Neuron (in vitro differentiated cells): ENCODE results near the gene TUBB4A.
A peak's percentile ranks its signal among the peaks of the same experiment; 100 is the strongest.

Experiments used
- H2AFZ ChIP-seq: one replicate; pipeline ENCODE4 v1.6.1; 2013; ENCODE audit warnings: low read depth, mild to moderate bottlenecking, inconsistent platforms, low read length, moderate library complexity
- H3K27me3 ChIP-seq: one replicate; pipeline ENCODE4 v1.6.1; 2013; ENCODE audit warnings: low read length; ENCODE audit not compliant: insufficient read depth
- H3K36me3 ChIP-seq: one replicate; pipeline ENCODE4 v1.6.1; 2013; ENCODE audit warnings: low read length; ENCODE audit not compliant: insufficient read depth
- H3K4me1 ChIP-seq: one replicate; pipeline ENCODE4 v1.6.1; 2013; ENCODE audit warnings: low read length; ENCODE audit not compliant: insufficient read depth
- H3K4me3 ChIP-seq: 2 replicates; pipeline ENCODE4 v1.5.1; 2013; ENCODE audit warnings: mild to moderate bottlenecking, low read length, moderate library complexity
- H3K9me3 ChIP-seq: one replicate; pipeline ENCODE4 v1.6.1; 2013; ENCODE audit warnings: low read length

Gene TUBB4A

DNA sequence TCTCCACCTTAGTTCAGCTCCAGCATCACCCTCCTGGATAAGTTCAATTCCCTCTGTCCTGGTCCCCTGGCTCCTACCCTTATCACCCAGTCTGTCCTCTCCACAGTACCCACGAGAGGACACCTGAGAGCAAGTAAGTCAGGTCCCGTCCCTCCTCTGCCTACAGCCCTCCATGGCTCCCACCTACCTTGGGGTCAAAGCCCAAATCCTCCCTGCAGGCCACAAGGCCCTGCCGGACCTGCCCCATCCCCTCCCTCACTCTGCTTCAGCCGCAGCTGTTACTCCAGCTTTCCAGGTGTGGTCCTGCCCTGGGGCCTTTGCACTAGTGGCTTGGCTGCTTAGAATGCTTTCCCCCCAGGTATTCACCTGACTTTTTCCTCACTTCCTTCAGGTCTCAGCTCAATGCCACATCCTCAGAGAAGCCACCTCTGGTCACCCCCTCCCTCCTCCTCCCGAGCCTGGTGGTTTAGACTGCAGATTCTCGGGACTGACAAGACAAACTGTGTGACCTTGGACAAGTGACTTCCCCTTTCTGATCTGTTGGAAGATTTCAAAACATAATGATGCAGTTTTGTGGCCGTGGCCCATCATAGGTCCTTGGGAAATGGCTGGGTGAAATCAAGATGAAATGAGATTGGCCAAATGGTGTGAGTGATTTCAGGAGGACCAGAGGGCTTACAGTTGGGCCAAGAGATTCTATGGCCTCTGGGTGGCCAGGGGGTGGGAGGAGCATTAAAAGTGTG lies 3.6 kb downstream of the TUBB4A start:
- Histone ChIP-seq H3K36me3 (no peaks in the 10 kb centered on the region), H2AFZ (no peak overlapping the region), H3K4me1 (peaks cover 7% of the 10 kb centered on the region), H3K4me3 (no peak overlapping the region), H3K27me3 (peaks cover 39% of the 10 kb centered on the region), H3K9me3 (peaks cover 3% of the 10 kb centered on the region)

DNA sequence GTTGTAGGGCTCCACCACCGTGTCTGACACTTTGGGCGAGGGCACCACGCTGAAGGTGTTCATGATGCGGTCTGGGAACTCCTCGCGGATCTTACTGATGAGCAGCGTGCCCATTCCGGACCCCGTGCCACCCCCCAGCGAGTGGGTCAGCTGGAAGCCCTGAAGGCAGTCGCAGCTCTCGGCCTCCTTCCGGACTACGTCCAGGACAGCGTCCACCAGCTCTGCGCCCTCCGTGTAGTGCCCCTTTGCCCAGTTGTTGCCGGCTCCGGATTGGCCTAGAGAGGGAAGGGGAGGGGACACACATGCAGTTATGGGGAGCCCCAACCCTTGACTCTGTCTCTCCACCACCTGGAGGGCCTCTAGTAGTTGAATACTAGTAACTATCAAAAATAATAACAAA lies 6.2 kb downstream of the TUBB4A start:
- H3K4me3 ChIP-seq: no peak overlapping the region
- H2AFZ ChIP-seq: no peak overlapping the region
- H3K9me3 ChIP-seq: peaks cover 11% of the 10 kb centered on the region
- no peaks in the 10 kb centered on the region for H3K36me3 ChIP-seq
- H3K27me3 ChIP-seq: peaks cover 17% of the 10 kb centered on the region
- H3K4me1 ChIP-seq: no peaks in the 10 kb centered on the region

DNA sequence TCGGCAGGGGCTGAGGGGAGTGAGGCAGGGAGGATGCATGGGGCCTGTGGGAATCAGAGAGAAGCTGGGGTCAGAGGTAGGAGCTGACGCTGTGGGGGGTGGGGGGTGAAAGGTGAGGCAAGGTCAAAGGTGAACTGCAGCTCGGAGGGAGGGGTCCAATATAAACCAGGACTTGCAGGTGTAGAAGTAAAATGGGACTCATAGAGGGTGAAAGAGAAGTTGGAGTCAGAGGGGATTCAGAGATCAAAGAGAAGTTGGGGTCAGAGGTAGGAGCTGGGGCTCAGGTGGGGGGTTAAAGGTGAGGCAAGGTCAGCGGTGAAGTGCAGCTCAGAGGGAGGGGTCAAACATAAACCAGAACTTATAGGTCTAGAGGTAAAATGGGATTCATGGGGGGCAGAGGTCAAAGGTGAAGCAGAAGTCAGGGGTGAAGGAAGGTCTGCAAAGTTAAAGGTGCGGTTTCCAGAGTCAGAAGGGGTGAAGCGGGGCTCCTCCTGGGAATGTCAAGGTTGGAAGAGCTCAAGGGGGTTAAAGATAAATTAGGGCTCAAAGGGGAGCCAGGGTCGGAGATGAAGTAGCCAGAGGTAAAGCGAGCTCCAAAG lies 7.6 kb downstream of the TUBB4A start:
- no peaks in the 10 kb centered on the region for H3K36me3 ChIP-seq
- H3K4me1 ChIP-seq: peaks cover under 1% of the 10 kb centered on the region
- H3K9me3 ChIP-seq: peaks cover 11% of the 10 kb centered on the region
- peaks cover 3% of the 10 kb centered on the region for H3K27me3 ChIP-seq
- H3K4me3 ChIP-seq: no peak overlapping the region
- no peak overlapping the region for H2AFZ ChIP-seq

DNA sequence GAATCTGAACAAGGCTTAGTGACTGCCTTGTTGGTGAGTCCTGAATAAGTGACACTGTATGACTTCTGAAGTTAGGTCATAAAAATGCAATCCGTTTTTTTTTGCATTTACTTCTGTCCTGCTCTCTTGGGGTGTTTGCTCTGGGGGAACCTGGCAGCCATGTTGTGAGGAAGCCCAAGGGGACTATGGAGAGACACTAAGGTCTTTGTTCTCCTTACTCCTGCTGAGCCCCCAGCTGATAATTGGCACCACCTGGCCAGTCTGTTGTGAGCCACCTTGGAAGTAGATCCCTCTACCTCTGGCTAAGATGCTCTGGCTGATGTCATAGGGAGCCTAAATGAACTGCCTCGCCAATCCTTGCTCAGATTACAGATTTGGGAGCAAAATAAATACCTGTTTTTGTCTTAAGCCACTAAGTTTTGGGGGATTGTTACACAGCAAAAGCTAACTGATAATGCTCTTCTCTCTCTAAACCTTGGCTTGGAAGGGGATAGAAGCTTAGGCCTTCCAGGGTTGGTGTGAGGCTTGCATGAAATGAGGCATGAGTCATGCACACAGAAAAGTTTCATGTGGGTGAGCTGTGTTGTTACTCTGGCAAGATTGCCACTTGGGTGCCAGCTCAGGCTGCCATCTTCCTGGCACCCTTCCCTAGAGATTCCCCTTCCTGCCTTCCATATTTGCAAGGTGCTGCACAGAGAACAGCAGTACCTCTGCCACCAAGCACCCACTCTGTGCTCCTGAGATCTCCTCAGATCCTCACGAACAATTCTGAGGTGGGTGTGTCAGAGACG lies 10.1 kb downstream of the TUBB4A start:
- Histone ChIP-seq H3K36me3 (no peaks in the 10 kb centered on the region), H3K4me3 (no peak overlapping the region), H3K27me3 (no peaks in the 10 kb centered on the region), H3K9me3 (peaks cover 11% of the 10 kb centered on the region), H3K4me1 (peaks cover 4% of the 10 kb centered on the region), H2AFZ (no peak overlapping the region)

DNA sequence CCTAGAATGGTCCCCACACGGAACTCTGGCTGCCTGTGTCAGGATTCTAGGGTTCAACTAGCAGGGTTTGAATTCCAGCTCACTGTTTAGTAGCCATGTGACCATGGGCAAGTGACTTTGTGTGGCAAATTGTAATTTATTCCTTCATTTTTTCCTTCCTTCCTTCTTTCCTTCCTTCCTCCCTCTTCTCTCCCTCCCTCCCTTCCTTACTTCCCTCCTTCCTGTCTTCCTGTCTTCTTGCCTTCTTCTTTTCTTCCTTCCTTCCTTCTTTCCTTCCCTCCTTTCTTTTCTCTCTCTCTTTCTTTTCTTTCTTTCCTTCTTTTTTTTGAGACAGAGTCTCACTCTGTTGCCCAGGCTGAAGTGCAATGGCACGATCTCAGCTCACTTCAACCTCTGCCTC lies 12.0 kb downstream of the TUBB4A start:
- Histone ChIP-seq H3K4me1 (peaks cover 4% of the 10 kb centered on the region), H3K27me3 (no peaks in the 10 kb centered on the region), H2AFZ (no peak overlapping the region), H3K4me3 (no peak overlapping the region), H3K9me3 (peaks cover 8% of the 10 kb centered on the region), H3K36me3 (no peaks in the 10 kb centered on the region)

DNA sequence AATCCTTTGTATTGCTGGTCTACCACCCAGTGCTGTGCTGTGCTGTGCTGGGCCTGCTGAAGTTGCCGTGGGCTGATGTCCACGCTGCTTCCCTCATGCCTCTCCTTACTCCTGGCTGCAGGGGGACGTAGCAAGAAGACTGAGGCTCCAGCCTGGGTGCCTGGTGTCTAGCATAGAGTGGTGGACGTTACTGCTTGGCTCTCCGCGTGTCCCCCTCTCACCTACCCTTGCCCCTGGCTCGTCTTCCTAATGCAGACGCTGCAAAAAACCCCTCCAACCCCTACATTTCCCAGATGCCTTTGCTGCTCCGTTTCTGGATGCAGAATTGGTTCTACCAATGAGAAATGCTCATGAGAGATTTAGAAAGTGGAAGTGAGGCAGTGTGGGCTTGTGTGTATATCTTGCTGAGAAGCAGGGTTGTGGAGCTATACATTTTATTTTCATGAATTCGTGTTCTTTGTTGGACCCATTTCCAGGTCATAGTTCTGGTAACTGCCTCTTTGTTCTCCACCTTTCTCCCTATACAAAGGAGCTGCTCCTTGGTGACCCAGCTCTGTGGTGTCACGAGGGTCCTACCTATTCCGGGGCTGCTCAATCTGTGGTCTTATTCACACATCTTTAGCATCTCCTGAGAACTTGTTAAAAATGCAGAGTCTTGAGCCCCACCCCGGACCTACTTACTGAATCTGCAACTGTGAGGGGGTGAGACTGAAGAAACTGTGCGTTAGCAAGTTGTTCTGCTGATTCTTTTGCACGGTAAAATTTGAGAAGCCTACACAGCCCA lies 12.6 kb downstream of the TUBB4A start:
- no peaks in the 10 kb centered on the region for H3K27me3 ChIP-seq

DNA sequence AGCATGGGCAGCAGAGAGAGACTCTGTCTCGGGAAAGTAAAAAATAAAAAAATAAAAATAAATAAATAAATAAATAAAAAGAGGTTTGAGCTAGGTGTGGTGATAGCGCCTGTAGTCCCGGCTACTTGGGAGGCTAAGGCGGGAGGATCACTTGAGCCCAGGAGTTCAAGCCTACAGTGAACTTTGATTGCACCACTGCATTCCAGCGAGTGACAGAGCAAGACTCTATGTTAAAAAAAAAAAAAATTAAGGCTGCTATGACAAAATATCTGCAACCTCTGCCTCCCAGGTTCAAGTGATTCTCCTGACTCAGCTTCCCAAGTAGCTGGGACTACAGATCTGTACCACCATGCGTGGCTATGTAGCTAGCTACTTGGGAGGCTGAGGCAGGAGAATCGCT lies 17.3 kb downstream of the TUBB4A start:
- peaks cover 6% of the 10 kb centered on the region for H3K27me3 ChIP-seq
- H3K4me3 ChIP-seq: no peak overlapping the region
- H2AFZ ChIP-seq: no peak overlapping the region
- peaks cover 4% of the 10 kb centered on the region for H3K4me1 ChIP-seq
- H3K9me3 ChIP-seq: no peaks in the 10 kb centered on the region
- H3K36me3 ChIP-seq: no peaks in the 10 kb centered on the region

More for the DNA sequence above, 12.6 kb downstream of the TUBB4A start:
- H3K36me3 ChIP-seq: no peaks in the 10 kb centered on the region
- H2AFZ ChIP-seq: peak overlapping the region; percentile 14
- H3K4me3 ChIP-seq: no peak overlapping the region
- H3K9me3 ChIP-seq: peaks cover 8% of the 10 kb centered on the region
- peaks cover 4% of the 10 kb centered on the region for H3K4me1 ChIP-seq

DNA sequence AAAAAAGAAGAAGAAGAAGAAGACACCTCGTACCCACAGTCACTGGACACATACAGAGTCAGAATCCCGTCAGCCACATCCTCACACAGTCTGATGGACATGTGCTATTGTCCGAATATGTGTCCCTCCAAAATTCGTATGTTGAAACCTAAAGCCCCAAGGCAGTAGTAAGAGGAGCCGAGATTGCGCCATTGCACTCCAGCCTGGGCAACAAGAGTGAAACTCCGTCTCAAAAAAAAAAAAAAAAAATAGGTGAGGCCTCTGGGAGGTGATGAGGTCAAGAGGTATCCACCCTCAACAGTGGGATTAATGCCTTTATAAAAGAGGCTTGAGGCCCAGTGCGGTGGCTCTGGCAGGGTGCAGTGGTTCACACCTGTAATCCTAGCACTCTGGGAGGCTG lies 17.9 kb downstream of the TUBB4A start:
- Histone ChIP-seq H3K9me3 (no peaks in the 10 kb centered on the region), H3K27me3 (peaks cover 6% of the 10 kb centered on the region), H3K4me3 (no peak overlapping the region), H3K4me1 (peaks cover under 1% of the 10 kb centered on the region), H3K36me3 (no peaks in the 10 kb centered on the region), H2AFZ (no peak overlapping the region)

DNA sequence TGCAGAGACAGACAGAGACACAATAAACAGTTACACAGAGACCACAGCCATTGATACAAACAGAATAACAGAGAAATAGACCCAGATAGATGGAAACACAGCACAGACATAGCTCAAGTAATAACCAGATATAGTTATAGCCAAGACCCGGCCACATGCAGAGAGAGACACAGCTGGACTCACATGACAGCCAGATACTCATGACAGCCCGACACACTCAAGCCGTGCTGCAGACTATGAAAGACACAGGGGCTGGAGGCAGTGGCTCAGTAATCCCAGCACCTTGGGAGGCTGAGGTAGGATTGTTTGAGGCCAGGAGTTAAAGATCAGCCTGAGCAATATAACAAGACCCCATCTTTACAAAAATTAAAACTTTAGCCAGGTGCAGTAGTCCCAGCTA lies 18.9 kb downstream of the TUBB4A start:
- Histone ChIP-seq H3K27me3 (peaks cover 6% of the 10 kb centered on the region), H3K36me3 (no peaks in the 10 kb centered on the region), H3K9me3 (peaks cover 4% of the 10 kb centered on the region), H3K4me1 (no peaks in the 10 kb centered on the region), H2AFZ (no peak overlapping the region), H3K4me3 (no peak overlapping the region)

DNA sequence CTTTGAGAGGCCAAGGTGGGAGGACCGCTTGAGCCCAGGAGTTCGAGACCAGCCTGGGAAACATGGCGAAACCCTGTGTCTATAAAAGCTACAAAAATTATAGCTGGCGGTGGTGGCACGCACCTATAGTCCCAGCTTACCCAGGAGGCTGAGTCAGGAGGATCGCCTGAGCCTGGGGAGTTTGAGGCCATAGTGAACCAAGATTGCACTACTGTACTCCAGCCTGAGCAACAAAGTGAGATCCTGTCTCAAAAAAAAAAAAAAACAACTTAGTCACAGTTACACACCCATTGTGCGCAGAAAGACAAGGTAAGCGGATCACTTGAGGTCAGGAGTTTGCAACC lies 19.8 kb downstream of the TUBB4A start:
- Histone ChIP-seq H3K27me3 (peaks cover 6% of the 10 kb centered on the region), H3K4me3 (no peak overlapping the region), H3K4me1 (no peaks in the 10 kb centered on the region), H3K36me3 (no peaks in the 10 kb centered on the region), H3K9me3 (peaks cover 4% of the 10 kb centered on the region), H2AFZ (no peak overlapping the region)

DNA sequence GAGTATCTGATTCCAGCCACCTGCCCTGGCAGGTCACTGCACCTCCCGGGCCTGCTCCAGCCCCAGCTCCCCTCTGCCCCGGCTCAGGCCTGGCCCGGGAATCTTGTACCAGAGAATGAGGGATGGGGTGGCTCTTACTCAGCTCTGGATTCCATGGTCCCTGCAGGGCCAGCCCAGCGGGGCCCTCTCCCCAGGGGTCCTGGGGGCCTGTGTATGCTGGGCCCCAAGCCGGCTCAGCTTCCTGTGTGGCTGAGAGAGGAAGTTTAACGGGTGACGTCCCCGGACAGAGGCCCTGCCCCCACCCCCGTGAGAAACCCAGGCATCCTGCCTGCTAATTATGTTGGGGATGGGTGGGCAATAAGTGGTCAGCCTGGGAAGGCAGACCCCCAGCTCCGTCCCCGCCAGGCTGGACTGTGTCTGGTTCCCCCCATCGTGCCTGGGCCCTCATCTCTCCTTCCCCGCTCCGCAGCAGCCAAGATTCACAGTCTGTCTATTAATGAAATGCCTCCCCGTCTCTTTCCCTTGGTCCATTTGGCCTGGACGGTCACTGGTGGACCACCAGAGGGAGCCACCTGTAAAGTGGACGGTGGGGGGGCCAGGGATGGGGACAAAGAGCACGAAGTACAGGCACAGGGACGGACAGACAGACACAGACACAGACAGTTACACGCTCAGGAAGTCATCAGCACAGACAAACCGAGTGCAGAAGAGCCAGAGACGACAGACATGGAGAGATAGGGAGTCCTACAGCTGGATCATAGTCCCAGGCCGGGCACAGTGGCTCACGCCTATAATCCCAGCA lies 20.4 kb downstream of the TUBB4A start, which contains the start of gene DENND1C:
Gene DENND1C, minus strand, starts transcription at position 247 of the 802 bp plus-strand sequence. Its CDS starts 92 bp downstream, at position 155.
- peaks cover 4% of the 10 kb centered on the region for H3K9me3 ChIP-seq
- no peak within 1 kb of the TSS for H3K4me3 ChIP-seq
- peaks cover 10% of the 10 kb centered on the region for H3K27me3 ChIP-seq
- H3K36me3 ChIP-seq: no peaks in the 10 kb centered on the region
- no peak within 1 kb of the TSS for H2AFZ ChIP-seq
- no peaks in the 10 kb centered on the region for H3K4me1 ChIP-seq

DNA sequence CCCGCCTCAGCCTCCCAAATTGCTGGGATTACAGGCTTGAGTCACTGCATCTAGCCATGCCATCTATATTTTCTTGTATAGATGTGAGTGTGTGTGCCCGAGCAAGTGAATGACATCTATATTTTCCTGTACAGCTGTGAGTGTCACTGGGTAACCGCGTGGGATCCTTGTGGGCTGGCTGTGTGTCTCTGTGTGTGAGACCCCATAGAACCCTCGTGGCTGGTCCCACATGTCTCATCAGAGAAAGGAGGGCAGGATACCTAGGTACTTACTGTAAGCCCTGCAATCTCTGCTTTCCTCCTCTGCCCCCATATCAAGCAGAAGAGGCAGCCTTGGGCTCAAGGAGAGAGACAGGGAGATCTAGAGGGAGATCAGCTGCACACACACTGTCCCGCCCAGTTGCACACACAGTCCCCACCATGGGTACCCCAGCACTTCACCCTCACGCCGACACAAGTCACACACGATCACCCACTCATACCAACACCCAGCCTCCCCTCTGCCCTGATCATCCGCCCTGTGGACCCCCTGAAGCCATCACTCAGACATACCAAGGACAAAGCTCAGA lies 21.2 kb downstream of the TUBB4A start:
- Histone ChIP-seq H3K9me3 (peaks cover 4% of the 10 kb centered on the region), H2AFZ (no peak overlapping the region), H3K4me3 (no peak overlapping the region), H3K36me3 (no peaks in the 10 kb centered on the region), H3K4me1 (no peaks in the 10 kb centered on the region), H3K27me3 (peaks cover 17% of the 10 kb centered on the region)
